Mesenchymal stem cell (in vitro differentiated cells and primary cell): Measurements from ENCODE around the gene OR8D1.
A peak's percentile ranks its signal among the peaks of the same experiment; 100 is the strongest.

Experiments used
- DNase-seq: peaks from one replicate; pipeline ENCODE4 v3.0.0-alpha.2; 2013
- H2AFZ ChIP-seq: one replicate; pipeline ENCODE4 v1.6.1; 2013; ENCODE audit warnings: low read depth, mild to moderate bottlenecking, control low read depth, inconsistent platforms, low read length, moderate library complexity
- H2AK5ac ChIP-seq: 2 replicates; pipeline ENCODE4 v1.6.1; 2013; ENCODE audit warnings: low read length, moderate library complexity, mild to moderate bottlenecking, inconsistent platforms; ENCODE audit not compliant: severe bottlenecking
- H2BK120ac ChIP-seq: one replicate; pipeline ENCODE4 v1.6.1; 2013; ENCODE audit warnings: low read depth, mild to moderate bottlenecking, inconsistent platforms, low read length, moderate library complexity
- H2BK12ac ChIP-seq, 2 experiments: one replicate each; pipeline ENCODE4 v1.6.1; 2013; ENCODE audit warnings: inconsistent platforms in 2 of 2, low read length in 2 of 2, mild to moderate bottlenecking in 2 of 2, moderate library complexity in 2 of 2, control low read depth in 1 of 2
- H2BK15ac ChIP-seq: one replicate; pipeline ENCODE4 v1.6.1; 2013; ENCODE audit warnings: mild to moderate bottlenecking, low read depth, inconsistent platforms; ENCODE audit not compliant: poor library complexity, severe bottlenecking
- H2BK5ac ChIP-seq: 2 replicates; pipeline ENCODE4 v1.6.1; 2013; ENCODE audit warnings: low read depth, mild to moderate bottlenecking, low read length, control low read depth, inconsistent platforms; ENCODE audit not compliant: poor library complexity, severe bottlenecking
- H3K14ac ChIP-seq, 2 experiments: one replicate each; pipeline ENCODE4 v1.6.1; 2013; ENCODE audit warnings: inconsistent platforms in 2 of 2, low read length in 2 of 2, control low read depth in 1 of 2, mild to moderate bottlenecking in 1 of 2, moderate library complexity in 1 of 2
- H3K18ac ChIP-seq, 2 experiments: one replicate each; pipeline ENCODE4 v1.6.1; 2013; ENCODE audit warnings: inconsistent platforms in 2 of 2, low read length in 2 of 2, control low read depth in 1 of 2, low read depth in 1 of 2, mild to moderate bottlenecking in 1 of 2
- H3K23ac ChIP-seq, 2 experiments: one replicate each; pipeline ENCODE4 v1.6.1; 2013; ENCODE audit warnings: inconsistent platforms in 2 of 2, low read length in 2 of 2, mild to moderate bottlenecking in 2 of 2, moderate library complexity in 2 of 2, control low read depth in 1 of 2
- H3K27ac ChIP-seq: 2 replicates; pipeline ENCODE4 v1.5.1; 2013; ENCODE audit warnings: mild to moderate bottlenecking, moderate library complexity, low read length, control low read depth, inconsistent platforms; ENCODE audit not compliant: poor library complexity, severe bottlenecking
- H3K27me3 ChIP-seq, 2 experiments: 2 replicates each; pipeline versions ENCODE4 v1.6.1 to v1.7.0; 2013; ENCODE audit warnings: low read length in 2 of 2, mild to moderate bottlenecking in 2 of 2, moderate library complexity in 2 of 2, control low read depth in 1 of 2, inconsistent platforms in 1 of 2; ENCODE audit not compliant: control insufficient read depth in 1 of 2, insufficient read depth in 1 of 2
- H3K36me3 ChIP-seq, 2 experiments: 2 replicates each; pipeline versions ENCODE4 v1.6.1 to v1.7.0; 2013; ENCODE audit warnings: low read length in 2 of 2, control low read depth in 1 of 2, inconsistent platforms in 1 of 2, low read depth in 1 of 2, mild to moderate bottlenecking in 1 of 2; ENCODE audit not compliant: insufficient read depth in 2 of 2, control insufficient read depth in 1 of 2
- H3K4ac ChIP-seq, 2 experiments: one replicate each; pipeline ENCODE4 v1.6.1; 2013; ENCODE audit warnings: inconsistent platforms in 2 of 2, low read length in 2 of 2, mild to moderate bottlenecking in 2 of 2, moderate library complexity in 2 of 2, control low read depth in 1 of 2, low read depth in 1 of 2
- H3K4me1 ChIP-seq: 2 replicates; pipeline ENCODE4 v1.6.1; 2013; ENCODE audit warnings: low read depth, low read length, control low read depth; ENCODE audit not compliant: control insufficient read depth, insufficient read depth
- H3K4me2 ChIP-seq: 2 replicates; pipeline ENCODE4 v1.6.1; 2013; ENCODE audit warnings: low read length, mild to moderate bottlenecking, inconsistent platforms; ENCODE audit not compliant: poor library complexity, severe bottlenecking
- H3K4me3 ChIP-seq, 2 experiments: 2 replicates each; pipeline versions ENCODE4 v1.5.1 to v1.7.0; 2013; ENCODE audit warnings: low read length in 2 of 2, mild to moderate bottlenecking in 2 of 2, control low read depth in 1 of 2, low read depth in 1 of 2; ENCODE audit not compliant: insufficient read depth in 1 of 2
- H3K79me1 ChIP-seq: replicated peaks from 2 replicates; pipeline ENCODE4 v1.6.1; 2013; ENCODE audit warnings: mild to moderate bottlenecking, control low read depth, low read length, inconsistent platforms; ENCODE audit not compliant: poor library complexity, severe bottlenecking
- H3K9ac ChIP-seq: 2 replicates; pipeline ENCODE4 v1.7.0; 2013; ENCODE audit warnings: mild to moderate bottlenecking, low read length, moderate library complexity
- H3K9me3 ChIP-seq: 2 replicates; pipeline ENCODE4 v1.7.0; 2013; ENCODE audit warnings: mild to moderate bottlenecking, low read length; ENCODE audit not compliant: control insufficient read depth
- H4K8ac ChIP-seq: one replicate; pipeline ENCODE4 v1.6.1; 2013; ENCODE audit warnings: inconsistent platforms, mild to moderate bottlenecking, low read length, moderate library complexity
- H4K91ac ChIP-seq: one replicate; pipeline ENCODE4 v1.6.1; 2013; ENCODE audit warnings: mild to moderate bottlenecking, low read length, inconsistent platforms
- WGBS: methylation state at CpG from one replicate; pipeline ENCODE4 v1.1.7; 2013; ENCODE audit warnings: mixed read lengths; 5-methylcytosine and 5-hydroxymethylcytosine counted together

The OR8D1 gene

GRCh38 chr11:124277804-124278203 lies 35.9 kb downstream of the OR8D1 start:
- Histone ChIP-seq H2BK5ac (no peak overlapping the region), H3K4me3 (no peak overlapping the region), H3K9me3 (peaks cover 3% of the 10 kb centered on the region), H2BK12ac (peak overlapping the region; percentile 71 to 99), H2AK5ac (no peak overlapping the region), H3K18ac (peak overlapping the region; percentile 88 to 99), H2BK120ac (peak overlapping the region; percentile 80), H3K9ac (no peak overlapping the region), H3K36me3 (no peaks in the 10 kb centered on the region), H2AFZ (no peak overlapping the region), H4K91ac (peak overlapping the region; percentile 99), H3K4me2 (no peak overlapping the region), H3K4ac (peak overlapping the region; percentile 97 to 100), H3K4me1 (no peaks in the 10 kb centered on the region), H3K79me1 (no peaks in the 10 kb centered on the region), H3K23ac (peak overlapping the region in 1 of 2 experiments; percentile 80), H3K27ac (no peak overlapping the region), H2BK15ac (no peak overlapping the region), H3K14ac (peak overlapping the region in 1 of 2 experiments; percentile 96), H4K8ac (peak overlapping the region; percentile 94), H3K27me3 (no peaks in the 10 kb centered on the region)
- peak; percentile 17 for DNase-seq
- 87% methylated on average over 3 of the region's 3 CpGs for WGBS

GRCh38 chr11:124277207-124277606 lies 36.5 kb downstream of the OR8D1 start:
- Histone ChIP-seq H3K27me3 (no peaks in the 10 kb centered on the region), H2AK5ac (no peak overlapping the region), H2BK5ac (no peak overlapping the region), H3K4me3 (no peak overlapping the region), H3K18ac (peak overlapping the region; percentile 88 to 99), H3K4me1 (no peaks in the 10 kb centered on the region), H3K27ac (no peak overlapping the region), H3K14ac (peak overlapping the region in 1 of 2 experiments; percentile 96), H4K8ac (peak overlapping the region; percentile 94), H3K9ac (no peak overlapping the region), H3K79me1 (no peaks in the 10 kb centered on the region), H3K23ac (no peak overlapping the region), H3K9me3 (peaks cover 3% of the 10 kb centered on the region), H4K91ac (peak overlapping the region; percentile 99), H2BK120ac (peak overlapping the region; percentile 80), H3K4ac (peak overlapping the region; percentile 97 to 100), H3K36me3 (no peaks in the 10 kb centered on the region), H2BK12ac (peak overlapping the region; percentile 71 to 99), H2AFZ (no peak overlapping the region), H2BK15ac (peak overlapping the region; percentile 89), H3K4me2 (no peak overlapping the region)
- WGBS, result 87% methylated on average over 3 of the region's 3 CpGs
- DNase-seq, result no peak

DNA sequence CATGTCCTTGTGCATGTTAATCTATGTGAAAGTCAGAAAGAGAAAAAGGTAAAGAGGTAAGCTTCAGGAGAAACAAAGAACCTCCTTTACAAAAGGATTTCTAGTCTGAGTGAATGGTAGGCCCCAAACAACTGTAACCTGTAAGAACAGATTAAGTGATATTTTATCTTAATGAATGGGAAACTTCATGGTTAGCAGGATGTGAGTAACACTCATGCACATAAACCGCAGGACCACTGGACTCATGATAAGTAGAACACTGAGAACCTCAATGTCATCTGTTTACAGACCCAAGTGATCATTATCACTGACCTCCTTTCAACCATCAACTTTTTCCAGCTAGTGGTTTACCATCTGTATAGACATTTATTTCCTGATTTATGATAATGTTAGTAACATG lies 37.7 kb downstream of the OR8D1 start:
- Histone ChIP-seq H3K4me1 (no peaks in the 10 kb centered on the region), H4K91ac (no peak overlapping the region), H3K9ac (no peak overlapping the region), H2BK12ac (no peak overlapping the region), H3K36me3 (no peaks in the 10 kb centered on the region), H3K14ac (no peak overlapping the region), H2BK15ac (no peak overlapping the region), H2BK120ac (no peak overlapping the region), H3K9me3 (peaks cover 3% of the 10 kb centered on the region), H3K27ac (no peak overlapping the region), H3K23ac (no peak overlapping the region), H2AFZ (no peak overlapping the region), H3K4me2 (no peak overlapping the region), H2BK5ac (no peak overlapping the region), H2AK5ac (no peak overlapping the region), H3K4ac (no peak overlapping the region), H3K18ac (no peak overlapping the region), H3K79me1 (no peaks in the 10 kb centered on the region), H3K4me3 (no peak overlapping the region), H4K8ac (no peak overlapping the region), H3K27me3 (no peaks in the 10 kb centered on the region)
- WGBS, result 31% methylated on average over 1 of the region's 1 CpG
- peak; percentile 93 for DNase-seq

DNA sequence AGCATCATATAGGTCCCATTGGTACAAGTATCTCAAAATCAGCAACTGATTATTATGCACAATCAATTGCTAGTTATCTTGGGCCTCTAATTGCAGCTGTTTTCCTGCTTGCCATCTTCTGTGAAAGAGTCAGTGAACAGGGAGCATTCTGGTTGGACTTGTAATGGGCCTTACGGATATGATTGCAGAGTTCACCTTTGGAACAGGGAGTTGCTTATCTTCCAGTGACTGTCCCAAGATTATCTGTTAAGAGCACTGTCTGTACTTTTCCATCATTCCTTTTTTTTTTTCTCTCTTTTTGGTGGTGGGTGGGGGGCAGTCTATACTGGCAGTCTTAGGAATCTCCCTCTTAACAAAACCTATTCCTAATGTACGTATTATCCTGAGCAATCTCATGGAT lies 39.7 kb downstream of the OR8D1 start:
- DNase-seq, result no peak
- Histone ChIP-seq H3K27me3 (no peaks in the 10 kb centered on the region), H3K27ac (no peak overlapping the region), H3K36me3 (no peaks in the 10 kb centered on the region), H3K9me3 (no peaks in the 10 kb centered on the region), H2AK5ac (no peak overlapping the region), H2BK12ac (no peak overlapping the region), H2BK5ac (no peak overlapping the region), H3K4me3 (no peak overlapping the region), H3K4me2 (no peak overlapping the region), H4K8ac (no peak overlapping the region), H2AFZ (no peak overlapping the region), H3K18ac (peak overlapping the region in 1 of 2 experiments; percentile 24), H3K14ac (no peak overlapping the region), H2BK15ac (no peak overlapping the region), H3K9ac (no peak overlapping the region), H3K79me1 (no peaks in the 10 kb centered on the region), H3K4ac (no peak overlapping the region), H3K23ac (no peak overlapping the region), H3K4me1 (no peaks in the 10 kb centered on the region), H2BK120ac (no peak overlapping the region), H4K91ac (peak overlapping the region; percentile 30)
- 83% methylated on average over 2 of the region's 2 CpGs for WGBS
